HEK293 (cell line): ENCODE data around the gene KPNA1.
"Not testable (repeated sequence)": the region's sequence is repeated elsewhere in the genome, so short reads cannot be mapped to it uniquely, and the experiment has no call there.

ENCODE experiments used
- CTCF ChIA-PET: fragments of 350-600 bp; formaldehyde crosslinking; extraction: SDS; loops from one replicate; lab custom pipeline; 2021; ENCODE audit warnings: antibody characterized with exemption; lab: Yijun Ruan, JAX
- POLR2A ChIA-PET: fragments of 300-600 bp; formaldehyde crosslinking; extraction: SDS; loops from one replicate; lab custom pipeline; 2020; ENCODE audit warnings: antibody characterized with exemption, inconsistent platforms; lab: Yijun Ruan, JAX
- H3K27ac ChIP-seq: fragments of 200-500 bp; sonication (Bioruptor generic); 2 replicates; pipeline ENCODE4 v1.5.1; 2014; ENCODE audit warnings: low read depth, low read length, control low read depth, inconsistent platforms; ENCODE audit errors: extremely low read depth
- H3K36me3 ChIP-seq, 2 experiments: fragments of 200-500 bp in 1 of 2; sonication (Bioruptor generic) in 1 of 2; 1 replicate in 1 of 2; 2 replicates in 1 of 2; pipeline ENCODE4 v1.5.1; 2014 to 2017; ENCODE audit warnings: inconsistent platforms in 2 of 2, low read length in 2 of 2; ENCODE audit not compliant: control insufficient read depth in 2 of 2, insufficient read depth in 1 of 2
- H3K4me1 ChIP-seq: fragments of 200-500 bp; sonication (Bioruptor generic); 2 replicates; pipeline ENCODE4 v1.5.1; 2014; ENCODE audit warnings: mild to moderate bottlenecking, low read length, inconsistent platforms; ENCODE audit not compliant: control insufficient read depth, insufficient read depth
- H3K4me3 ChIP-seq: 2 replicates; pipeline ENCODE4 v1.5.1; 2011; ENCODE audit warnings: low read depth, mild to moderate bottlenecking, control low read depth, low read length, moderate library complexity
- H3K9me3 ChIP-seq: fragments of 200-500 bp; sonication (Bioruptor generic); 2 replicates; pipeline ENCODE4 v1.5.1; 2014; ENCODE audit warnings: low read depth, low read length, inconsistent platforms; ENCODE audit not compliant: control insufficient read depth, insufficient read depth
- KLF1 ChIP-seq: fragments of 450-650 bp; formaldehyde crosslinking; IDR thresholded peaks from 2 replicates; pipeline ENCODE4 v1.5.1; 2016; ENCODE audit warnings: missing biosample characterization, missing genetic modification characterization
- OVOL3 ChIP-seq: fragments of 450-650 bp; formaldehyde crosslinking; IDR thresholded peaks from 2 replicates; pipeline ENCODE4 v1.5.1; 2016; ENCODE audit warnings: missing biosample characterization, missing genetic modification characterization
- PRDM1 ChIP-seq: fragments of 450-650 bp; formaldehyde crosslinking; IDR thresholded peaks from 2 replicates; pipeline ENCODE4; 2016; ENCODE audit warnings: missing biosample characterization, missing genetic modification characterization
- ZBTB1 ChIP-seq: fragments of 450-650 bp; formaldehyde crosslinking; IDR thresholded peaks from 2 replicates; pipeline ENCODE4 v1.5.1; 2016; ENCODE audit warnings: missing biosample characterization, missing genetic modification characterization
- ZNF133 ChIP-seq: fragments of 450-650 bp; formaldehyde crosslinking; IDR thresholded peaks from 2 replicates; pipeline ENCODE4 v1.5.1; 2016; ENCODE audit warnings: missing biosample characterization, missing genetic modification characterization
- ZNF146 ChIP-seq: fragments of 450-650 bp; formaldehyde crosslinking; IDR thresholded peaks from 2 replicates; pipeline ENCODE4 v1.5.1; 2016; ENCODE audit warnings: missing biosample characterization, missing genetic modification characterization
- ZNF426 ChIP-seq: fragments of 450-650 bp; formaldehyde crosslinking; IDR thresholded peaks from 2 replicates; pipeline ENCODE4 v1.5.1; 2017; ENCODE audit warnings: missing biosample characterization, missing genetic modification characterization, mild to moderate bottlenecking, inconsistent platforms, moderate library complexity
- ZNF530 ChIP-seq: fragments of 450-650 bp; formaldehyde crosslinking; IDR thresholded peaks from 2 replicates; pipeline ENCODE4 v1.5.1; 2016; ENCODE audit warnings: low read depth, missing biosample characterization, missing genetic modification characterization
- ZNF555 ChIP-seq: fragments of 450-650 bp; formaldehyde crosslinking; conservative IDR thresholded peaks from 2 replicates; pipeline ENCODE4 v1.5.1; 2017; ENCODE audit warnings: missing biosample characterization, mild to moderate bottlenecking, missing genetic modification characterization, inconsistent platforms
- ZNF747 ChIP-seq: fragments of 450-650 bp; formaldehyde crosslinking; IDR thresholded peaks from 2 replicates; pipeline ENCODE4 v1.5.1; 2016; ENCODE audit warnings: missing biosample characterization, missing genetic modification characterization
- TF ChIP-seq, protein P1 (sequence below): IDR thresholded peaks from 2 replicates; pipeline ENCODE4 v1.6.1; 2011; ENCODE audit warnings: mild to moderate bottlenecking, low read depth, low read length, borderline replicate concordance
- TF ChIP-seq, protein P2 (sequence below): fragments of 450-650 bp; formaldehyde crosslinking; IDR thresholded peaks from 2 replicates; pipeline ENCODE4 v1.5.1; 2016; ENCODE audit warnings: missing biosample characterization, missing genetic modification characterization, borderline replicate concordance
- TF ChIP-seq, protein P3 (sequence below): sonication (generic); formaldehyde crosslinking; IDR thresholded peaks from 2 replicates; pipeline ENCODE4 v1.8.1; 2022; ENCODE audit warnings: mild to moderate bottlenecking, moderate library complexity, missing genetic modification reagents

Gene KPNA1

DNA sequence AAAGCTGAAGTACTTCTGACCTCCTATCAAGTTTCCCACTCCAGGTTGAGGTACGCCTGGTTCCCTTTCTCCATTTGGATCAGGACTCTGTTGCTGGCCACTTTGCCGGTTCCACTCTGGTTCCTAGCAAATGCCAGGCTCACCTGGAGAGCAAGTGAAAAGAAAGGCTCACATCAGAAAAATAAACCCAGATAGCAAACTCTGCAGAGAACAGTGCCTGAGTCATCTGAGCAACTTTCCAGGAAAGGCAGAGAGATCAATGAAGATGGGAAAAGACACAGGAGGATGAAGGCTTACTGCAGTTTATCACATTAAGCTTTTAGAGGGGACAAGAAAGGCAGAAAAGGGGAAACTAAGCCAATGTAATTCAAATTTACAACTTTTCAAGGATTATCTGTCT is 57.0 kb downstream of the KPNA1 start (continued):
- TF ChIP-seq, protein P1, sequence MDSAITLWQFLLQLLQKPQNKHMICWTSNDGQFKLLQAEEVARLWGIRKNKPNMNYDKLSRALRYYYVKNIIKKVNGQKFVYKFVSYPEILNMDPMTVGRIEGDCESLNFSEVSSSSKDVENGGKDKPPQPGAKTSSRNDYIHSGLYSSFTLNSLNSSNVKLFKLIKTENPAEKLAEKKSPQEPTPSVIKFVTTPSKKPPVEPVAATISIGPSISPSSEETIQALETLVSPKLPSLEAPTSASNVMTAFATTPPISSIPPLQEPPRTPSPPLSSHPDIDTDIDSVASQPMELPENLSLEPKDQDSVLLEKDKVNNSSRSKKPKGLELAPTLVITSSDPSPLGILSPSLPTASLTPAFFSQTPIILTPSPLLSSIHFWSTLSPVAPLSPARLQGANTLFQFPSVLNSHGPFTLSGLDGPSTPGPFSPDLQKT, result no peak
- TF ChIP-seq, protein P2, sequence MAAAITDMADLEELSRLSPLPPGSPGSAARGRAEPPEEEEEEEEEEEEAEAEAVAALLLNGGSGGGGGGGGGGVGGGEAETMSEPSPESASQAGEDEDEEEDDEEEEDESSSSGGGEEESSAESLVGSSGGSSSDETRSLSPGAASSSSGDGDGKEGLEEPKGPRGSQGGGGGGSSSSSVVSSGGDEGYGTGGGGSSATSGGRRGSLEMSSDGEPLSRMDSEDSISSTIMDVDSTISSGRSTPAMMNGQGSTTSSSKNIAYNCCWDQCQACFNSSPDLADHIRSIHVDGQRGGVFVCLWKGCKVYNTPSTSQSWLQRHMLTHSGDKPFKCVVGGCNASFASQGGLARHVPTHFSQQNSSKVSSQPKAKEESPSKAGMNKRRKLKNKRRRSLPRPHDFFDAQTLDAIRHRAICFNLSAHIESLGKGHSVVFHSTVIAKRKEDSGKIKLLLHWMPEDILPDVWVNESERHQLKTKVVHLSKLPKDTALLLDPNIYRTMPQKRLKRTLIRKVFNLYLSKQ, result no peak
- TF ChIP-seq PRDM1 (tag by site-specific recombination) (no peak), ZNF555 (no peak), OVOL3 (tag by site-specific recombination) (no peak)

DNA sequence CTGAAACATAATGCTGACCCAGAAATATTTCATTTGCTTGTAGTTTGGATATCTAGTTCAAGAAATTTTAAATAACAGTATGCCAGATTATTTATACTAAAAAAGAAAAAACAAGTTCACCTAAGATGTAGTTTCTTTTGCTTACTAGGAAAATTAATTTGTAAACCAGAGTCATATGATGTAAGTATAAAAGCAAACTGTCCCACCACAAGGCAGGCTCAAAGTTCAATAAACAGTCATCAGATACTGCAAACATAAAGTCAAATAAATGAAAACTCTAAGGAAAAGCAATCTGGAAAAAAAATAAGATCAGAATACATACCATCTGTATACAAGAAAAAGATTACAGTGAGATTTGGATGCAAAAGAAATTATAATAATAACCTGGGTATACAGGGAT is 58.7 kb downstream of the KPNA1 start:
- ChIA-PET POLR2A (no interaction called here), CTCF (no interaction called here)
- Histone ChIP-seq H3K9me3 (no peaks in the 10 kb centered on the region), H3K36me3 (peaks cover 21 to 88% of the 10 kb centered on the region in 2 experiments), H3K27ac (no peak overlapping the region), H3K4me3 (no peak overlapping the region), H3K4me1 (no peaks in the 10 kb centered on the region)
- no peak for TF ChIP-seq ZBTB1

DNA sequence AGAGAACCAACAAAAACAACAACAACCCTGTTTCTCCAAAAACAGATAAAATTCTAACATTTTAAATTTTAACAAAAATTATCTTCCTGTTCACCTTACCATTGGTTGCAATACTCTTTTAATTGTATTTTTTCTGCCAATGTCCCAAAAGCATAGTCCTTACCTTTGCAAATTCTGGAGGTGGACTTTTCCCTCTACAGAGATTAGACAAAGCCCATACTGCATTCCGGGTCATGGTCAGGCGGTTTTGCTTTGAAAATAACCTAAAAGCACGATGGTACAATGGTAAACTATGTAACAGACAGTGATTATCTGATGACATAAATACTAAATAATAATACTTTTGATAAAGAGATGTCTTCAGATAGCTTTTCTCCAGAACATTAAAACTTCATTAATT is 63.4 kb downstream of the KPNA1 start:
- Histone ChIP-seq H3K4me3 (no peak overlapping the region), H3K4me1 (no peaks in the 10 kb centered on the region), H3K36me3 (peaks cover 26 to 77% of the 10 kb centered on the region in 2 experiments)
- POLR2A ChIA-PET, result no interaction called here
- no peak for TF ChIP-seq KLF1
- TF ChIP-seq ZNF133 (tag by site-specific recombination), result no peak
- TF ChIP-seq ZNF426 (tag by site-specific recombination), result no peak
- TF ChIP-seq, protein P3, sequence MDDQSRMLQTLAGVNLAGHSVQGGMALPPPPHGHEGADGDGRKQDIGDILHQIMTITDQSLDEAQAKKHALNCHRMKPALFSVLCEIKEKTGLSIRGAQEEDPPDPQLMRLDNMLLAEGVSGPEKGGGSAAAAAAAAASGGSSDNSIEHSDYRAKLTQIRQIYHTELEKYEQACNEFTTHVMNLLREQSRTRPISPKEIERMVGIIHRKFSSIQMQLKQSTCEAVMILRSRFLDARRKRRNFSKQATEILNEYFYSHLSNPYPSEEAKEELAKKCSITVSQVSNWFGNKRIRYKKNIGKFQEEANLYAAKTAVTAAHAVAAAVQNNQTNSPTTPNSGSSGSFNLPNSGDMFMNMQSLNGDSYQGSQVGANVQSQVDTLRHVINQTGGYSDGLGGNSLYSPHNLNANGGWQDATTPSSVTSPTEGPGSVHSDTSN (CRISPR knock-in tag), result no peak
- TF ChIP-seq ZNF530, result no peak
- no peak for TF ChIP-seq ZNF747
- TF ChIP-seq, all 188 proteins: peak for 0
- Histone ChIP-seq H3K9me3 (no peaks in the 10 kb centered on the region), H3K27ac (no peak overlapping the region)
- CTCF ChIA-PET, result interaction anchor here (0.7 kb wide), 1 partner anchor 68 kb away, joined by 3 read pairs; no protein-coding TSS in a partner anchor

DNA sequence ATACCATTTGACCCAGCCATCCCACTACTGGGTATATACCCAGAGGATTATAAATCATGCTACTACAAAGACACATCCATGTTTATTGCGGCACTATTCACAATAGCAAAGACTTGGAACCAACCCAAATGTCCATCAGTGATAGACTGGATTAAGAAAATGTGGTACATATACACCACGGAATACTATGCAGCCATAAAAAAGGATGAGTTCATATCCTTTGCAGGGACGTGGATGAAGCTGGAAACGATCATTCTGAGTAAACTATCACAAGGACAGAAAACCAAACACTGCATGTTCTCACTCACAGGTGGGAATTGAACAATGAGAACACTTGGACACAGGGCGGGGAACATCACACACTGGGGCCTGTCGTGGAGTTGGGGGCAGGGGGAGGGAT is 66.5 kb downstream of the KPNA1 start:
- H3K27ac ChIP-seq, H3K4me3 ChIP-seq, H3K9me3 ChIP-seq, CTCF ChIA-PET, H3K4me1 ChIP-seq, POLR2A ChIA-PET: not testable (repeated sequence)
- H3K36me3 ChIP-seq, result peaks cover 22 to 70% of the 10 kb centered on the region in 2 experiments
- peak; percentile 85 for TF ChIP-seq ZNF146 (tag by site-specific recombination)

DNA sequence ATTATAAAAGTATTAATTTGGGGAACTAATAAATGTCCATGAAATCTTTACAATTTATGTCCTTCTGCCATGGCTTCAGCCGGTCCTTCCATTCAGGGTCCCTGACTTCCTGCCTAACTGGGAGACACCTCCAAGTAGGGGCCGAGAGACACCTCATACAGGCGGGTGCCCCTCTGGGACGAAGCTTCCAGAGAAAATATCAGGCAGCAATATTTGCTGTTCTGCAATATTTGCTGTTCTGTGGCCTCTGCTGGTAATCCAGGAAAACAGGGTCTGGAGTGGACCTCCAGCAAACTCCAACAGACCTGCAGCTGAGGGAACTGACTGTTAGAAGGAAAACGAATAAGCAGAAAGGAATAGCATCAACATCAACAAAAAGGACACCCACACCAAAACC is 70.2 kb downstream of the KPNA1 start:
- H3K9me3 ChIP-seq, H3K4me3 ChIP-seq, H3K27ac ChIP-seq, POLR2A ChIA-PET, H3K4me1 ChIP-seq: not testable (repeated sequence)
- peaks cover 9 to 74% of the 10 kb centered on the region in 2 experiments for H3K36me3 ChIP-seq
- CTCF ChIA-PET, result interaction anchor here (1.0 kb wide), 1 partner anchor 12 kb away, joined by 3 read pairs; no protein-coding TSS in a partner anchor
